B cell (primary cell): Measurements from ENCODE around the gene UGT2A2.

ENCODE experiments used
- CTCF ChIP-seq: fragments of 200-600 bp; IDR thresholded peaks from one replicate; pipeline ENCODE4 v1.8.0; 2022; ENCODE audit warnings: antibody characterized with exemption, mild to moderate bottlenecking
- EZH2 ChIP-seq: IDR thresholded peaks from 2 replicates; pipeline ENCODE4 v1.6.1; 2012; ENCODE audit warnings: borderline replicate concordance, low read depth, mild to moderate bottlenecking, moderate library complexity, low read length; ENCODE audit not compliant: insufficient read depth, poor library complexity, severe bottlenecking

DNA sequence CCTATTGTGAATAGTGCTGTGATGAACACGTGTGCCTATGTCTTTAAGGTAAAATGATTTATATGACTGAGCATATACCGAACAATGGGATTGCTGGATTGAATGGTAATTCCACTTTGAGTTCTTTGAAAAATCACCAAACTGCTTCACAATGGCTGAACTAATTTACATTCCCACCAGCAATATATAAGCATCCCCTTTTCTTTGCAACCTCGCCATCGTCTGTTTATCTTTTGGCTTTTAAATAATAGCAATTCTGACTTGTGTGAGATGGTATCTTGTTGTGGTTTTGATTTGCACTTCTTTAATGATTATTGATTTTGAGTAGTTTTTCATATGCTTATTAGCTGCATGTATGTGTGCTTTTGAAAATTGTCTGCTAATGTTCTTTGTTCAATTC, 45.4 kb upstream of the UGT2A2 start:
- TF ChIP-seq CTCF (no peak), EZH2 (no peak)
